Measurements from ENCODE around the gene SYNPO2L. TPM values are rescaled to one million over a fixed set of nuclear protein-coding genes. Genes with fewer than 3 reads are reported as not detected.

The SYNPO2L gene
- total and polyA plus RNA-seq, 2 donors (not counting 1 experiment from before 2014, with no cell fraction given): 0.07 TPM; not detected in 1

DNA sequence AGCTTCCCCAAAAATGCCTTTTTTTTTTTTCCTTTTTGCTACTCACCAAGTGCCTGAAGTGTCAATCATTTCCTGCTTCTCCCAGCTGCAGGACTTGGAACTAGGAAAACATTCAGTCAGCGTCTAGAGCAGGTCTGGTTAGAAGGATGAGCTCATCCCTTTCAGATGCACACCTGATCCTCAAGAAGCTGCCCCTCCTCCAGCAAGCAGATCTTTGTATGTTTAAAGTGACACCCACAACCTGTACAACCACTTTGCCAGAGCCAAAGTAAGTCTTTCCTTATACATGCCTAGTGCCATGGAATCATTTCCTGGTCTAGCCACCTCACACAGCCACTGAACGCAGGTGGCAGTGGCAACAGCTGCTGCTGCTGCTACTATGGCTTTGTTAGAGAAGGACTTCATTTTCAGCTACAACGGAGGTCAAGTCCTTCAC lies 54.3 kb downstream of the SYNPO2L start:
- Histone ChIP-seq H3K4me1 (ENCODE audit: control insufficient read depth in 2 of 2, insufficient read depth in 2 of 2, low read length in 2 of 2) (no peaks in the 10 kb centered on the region), H4K20me1 (ENCODE audit: control insufficient read depth, insufficient read depth, low read length, poor library complexity, severe bottlenecking) (no peaks in the 10 kb centered on the region), H3K9me3 (ENCODE audit: control extremely low read depth in 1 of 3, control insufficient read depth in 2 of 3, insufficient read depth in 1 of 3, low read length in 2 of 3) (no peaks in the 10 kb centered on the region), H3K36me3 (replicated peaks in 1 of 2; ENCODE audit: control extremely low read depth in 1 of 2, control insufficient read depth in 1 of 2, extremely low read depth in 1 of 2, insufficient read depth in 2 of 2, low read length in 1 of 2) (no peaks in the 10 kb centered on the region), H3K4me3 (ENCODE audit: control extremely low read depth in 1 of 5, extremely low read depth in 1 of 5, insufficient read depth in 1 of 5, low read depth in 2 of 5, low read length in 4 of 5) (no peak overlapping the region), H3K9ac (ENCODE audit: low read length) (no peak overlapping the region), H3K79me2 (ENCODE audit: control insufficient read depth, insufficient read depth, low read length) (no peaks in the 10 kb centered on the region), H3K27ac (ENCODE audit: low read length in 2 of 2) (no peak overlapping the region), H3K27me3 (replicated peaks in 1 of 4; ENCODE audit: control extremely low read depth in 1 of 4, control insufficient read depth in 3 of 4, insufficient read depth in 4 of 4, low read length in 3 of 4) (no peaks in the 10 kb centered on the region), H3K4me2 (replicated peaks; ENCODE audit: low read depth, low read length, poor library complexity, severe bottlenecking) (no peak overlapping the region), H2AFZ (ENCODE audit: insufficient read depth, low read depth, low read length, poor library complexity, severe bottlenecking) (no peak overlapping the region)
- intact Hi-C loops (cut with micrococcal nuclease): no loop called here
- ATAC-seq (ENCODE audit: low read depth): no peak
- Mint-ChIP-seq H3K4me3 (no peak overlapping the region), H3K27me3 (no peaks in the 10 kb centered on the region), H3K27ac (no peak overlapping the region), H3K4me1 (no peaks in the 10 kb centered on the region), H3K9me3 (ENCODE audit: insufficient read depth) (no peaks in the 10 kb centered on the region)
- TF ChIP-seq, protein P1, sequence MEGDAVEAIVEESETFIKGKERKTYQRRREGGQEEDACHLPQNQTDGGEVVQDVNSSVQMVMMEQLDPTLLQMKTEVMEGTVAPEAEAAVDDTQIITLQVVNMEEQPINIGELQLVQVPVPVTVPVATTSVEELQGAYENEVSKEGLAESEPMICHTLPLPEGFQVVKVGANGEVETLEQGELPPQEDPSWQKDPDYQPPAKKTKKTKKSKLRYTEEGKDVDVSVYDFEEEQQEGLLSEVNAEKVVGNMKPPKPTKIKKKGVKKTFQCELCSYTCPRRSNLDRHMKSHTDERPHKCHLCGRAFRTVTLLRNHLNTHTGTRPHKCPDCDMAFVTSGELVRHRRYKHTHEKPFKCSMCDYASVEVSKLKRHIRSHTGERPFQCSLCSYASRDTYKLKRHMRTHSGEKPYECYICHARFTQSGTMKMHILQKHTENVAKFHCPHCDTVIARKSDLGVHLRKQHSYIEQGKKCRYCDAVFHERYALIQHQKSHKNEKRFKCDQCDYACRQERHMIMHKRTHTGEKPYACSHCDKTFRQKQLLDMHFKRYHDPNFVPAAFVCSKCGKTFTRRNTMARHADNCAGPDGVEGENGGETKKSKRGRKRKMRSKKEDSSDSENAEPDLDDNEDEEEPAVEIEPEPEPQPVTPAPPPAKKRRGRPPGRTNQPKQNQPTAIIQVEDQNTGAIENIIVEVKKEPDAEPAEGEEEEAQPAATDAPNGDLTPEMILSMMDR (IDR thresholded peaks at IDR 0.05): no peak
- TF ChIP-seq EZH2 (IDR thresholded peaks at IDR 0.05; ENCODE audit: borderline replicate concordance, insufficient read depth, low read depth, low read length, poor library complexity, severe bottlenecking): no peak
- no peak for DNase-seq
- CTCF ChIA-PET: no interaction called here
- 88% methylated on average over 1 of the region's 3 CpGs for WGBS (ENCODE audit: insufficient coverage)
- POLR2A ChIA-PET: no interaction called here

DNA sequence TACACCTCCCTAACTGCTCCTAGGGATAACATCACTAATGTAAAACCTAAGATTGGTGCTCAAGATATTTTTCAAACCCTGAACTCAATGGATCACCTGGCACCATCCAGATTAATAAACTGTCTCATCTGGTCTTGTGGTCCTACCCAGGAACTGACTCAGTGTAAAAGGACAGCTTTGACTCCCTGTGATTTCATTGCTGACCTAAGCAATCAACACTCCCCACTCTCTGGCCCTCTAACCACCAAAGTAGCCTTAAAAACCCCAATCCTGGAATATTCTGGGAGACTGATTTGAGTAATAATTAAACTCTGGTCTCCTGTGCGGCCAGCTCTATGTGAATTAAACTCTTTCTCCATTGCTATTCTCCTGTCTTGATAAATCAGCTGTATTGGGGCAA lies 58.5 kb downstream of the SYNPO2L start:
- H3K27ac ChIP-seq (ENCODE audit: low read length in 2 of 2): no peak overlapping the region
- H3K9me3 ChIP-seq (ENCODE audit: control extremely low read depth in 1 of 3, control insufficient read depth in 2 of 3, insufficient read depth in 1 of 3, low read length in 2 of 3): no peaks in the 10 kb centered on the region
- Mint-ChIP-seq H3K4me1 (peaks cover 4% of the 10 kb centered on the region), H3K9me3 (ENCODE audit: insufficient read depth) (no peaks in the 10 kb centered on the region), H3K27me3 (no peaks in the 10 kb centered on the region), H3K4me3 (no peak overlapping the region), H3K27ac (no peak overlapping the region)
- no peak for ATAC-seq (ENCODE audit: low read depth)
- no peak overlapping the region for H3K4me2 ChIP-seq (replicated peaks; ENCODE audit: low read depth, low read length, poor library complexity, severe bottlenecking)
- peaks cover 0 to under 1% of the 10 kb centered on the region in 2 donors for H3K4me1 ChIP-seq (ENCODE audit: control insufficient read depth in 2 of 2, insufficient read depth in 2 of 2, low read length in 2 of 2)
- no peaks in the 10 kb centered on the region for H3K36me3 ChIP-seq (replicated peaks in 1 of 2; ENCODE audit: control extremely low read depth in 1 of 2, control insufficient read depth in 1 of 2, extremely low read depth in 1 of 2, insufficient read depth in 2 of 2, low read length in 1 of 2)
- H4K20me1 ChIP-seq (ENCODE audit: control insufficient read depth, insufficient read depth, low read length, poor library complexity, severe bottlenecking): no peaks in the 10 kb centered on the region
- intact Hi-C loops (cut with micrococcal nuclease): no loop called here
- no peak overlapping the region for H3K4me3 ChIP-seq (ENCODE audit: control extremely low read depth in 1 of 5, extremely low read depth in 1 of 5, insufficient read depth in 1 of 5, low read depth in 2 of 5, low read length in 4 of 5)
- no peaks in the 10 kb centered on the region for H3K27me3 ChIP-seq (replicated peaks in 1 of 4; ENCODE audit: control extremely low read depth in 1 of 4, control insufficient read depth in 3 of 4, insufficient read depth in 4 of 4, low read length in 3 of 4)
- no CpG with 5 or more reads among the region's 1 CpG for WGBS (ENCODE audit: insufficient coverage)
- no peak overlapping the region for H3K9ac ChIP-seq (ENCODE audit: low read length)
- DNase-seq: no peak
- POLR2A ChIA-PET: no interaction called here
- H3K79me2 ChIP-seq (ENCODE audit: control insufficient read depth, insufficient read depth, low read length): no peaks in the 10 kb centered on the region
- TF ChIP-seq EZH2 (IDR thresholded peaks at IDR 0.05; ENCODE audit: borderline replicate concordance, insufficient read depth, low read depth, low read length, poor library complexity, severe bottlenecking): no peak
- TF ChIP-seq, protein P1 (IDR thresholded peaks at IDR 0.05): no peak
- CTCF ChIA-PET: no interaction called here
- no peak overlapping the region for H2AFZ ChIP-seq (ENCODE audit: insufficient read depth, low read depth, low read length, poor library complexity, severe bottlenecking)

Other genes with a start within 250 kb of the SYNPO2L start
- gene ANXA7, start 242.0 kb downstream of the SYNPO2L start, total RNA-seq: 86.7 and 90.0 TPM in 2 replicates
- 39.7 and 43.4 TPM in 2 replicates for gene ANXA7, start 242.0 kb downstream of the SYNPO2L start, polyA plus RNA-seq
- 6.3 and 6.4 TPM in 2 replicates for gene MSS51, start 222.5 kb downstream of the SYNPO2L start, total RNA-seq
- gene MSS51, start 222.5 kb downstream of the SYNPO2L start, polyA plus RNA-seq: 4.7 and 5.1 TPM in 2 replicates
- 51.2 and 52.8 TPM in 2 replicates for gene PPP3CB, start 160.0 kb downstream of the SYNPO2L start, total RNA-seq
- 15.9 and 32.2 TPM in 2 replicates for gene PPP3CB, start 160.0 kb downstream of the SYNPO2L start, polyA plus RNA-seq
- 12.9 and 14.3 TPM in 2 replicates for gene USP54, start 64.7 kb downstream of the SYNPO2L start, total RNA-seq
- gene USP54, start 64.7 kb downstream of the SYNPO2L start, polyA plus RNA-seq: 2.3 and 2.8 TPM in 2 replicates
- not detected in 2 replicates for gene MYOZ1, start 14.6 kb downstream of the SYNPO2L start, total RNA-seq
- gene MYOZ1, start 14.6 kb downstream of the SYNPO2L start, polyA plus RNA-seq: not detected in 2 replicates
- gene AGAP5, start 42.1 kb upstream of the SYNPO2L start, total RNA-seq: 11.5 and 18.4 TPM in 2 replicates
- 9.9 and 12.9 TPM in 2 replicates for gene AGAP5, start 42.1 kb upstream of the SYNPO2L start, polyA plus RNA-seq
- 78.7 and 80.5 TPM in 2 replicates for gene SEC24C, start 88.3 kb upstream of the SYNPO2L start, total RNA-seq
- gene SEC24C, start 88.3 kb upstream of the SYNPO2L start, polyA plus RNA-seq: 60.2 and 63.1 TPM in 2 replicates
- 14.7 and 15.3 TPM in 2 replicates for gene CHCHD1, start 126.0 kb upstream of the SYNPO2L start, total RNA-seq
- gene CHCHD1, start 126.0 kb upstream of the SYNPO2L start, polyA plus RNA-seq: 8.8 and 11.9 TPM in 2 replicates
- gene ZSWIM8, start 129.6 kb upstream of the SYNPO2L start, total RNA-seq: 110 and 113 TPM in 2 replicates
- gene ZSWIM8, start 129.6 kb upstream of the SYNPO2L start, polyA plus RNA-seq: 111 and 147 TPM in 2 replicates
- gene NDST2, start 155.6 kb upstream of the SYNPO2L start, total RNA-seq: 72.8 and 76.3 TPM in 2 replicates
- gene NDST2, start 155.6 kb upstream of the SYNPO2L start, polyA plus RNA-seq: 39.1 and 49.9 TPM in 2 replicates
- 42.7 and 45.1 TPM in 2 replicates for gene CAMK2G, start 218.5 kb upstream of the SYNPO2L start, total RNA-seq
- 45.9 and 48.7 TPM in 2 replicates for gene CAMK2G, start 218.5 kb upstream of the SYNPO2L start, polyA plus RNA-seq